Measurements from ENCODE around the gene SLC44A2.
"Not testable (repeated sequence)": the region's sequence is repeated elsewhere in the genome, so short reads cannot be mapped to it uniquely, and the experiment has no call there.

Gene SLC44A2

GRCh38 chr19:10653732-10654609 is 28.6 kb downstream of the SLC44A2 start, which contains the start of gene ILF3:
ILF3 (plus strand) TSS chr19:10654346; CDS start chr19:10670606, 16,260 bp downstream.
- DNase-seq: peak; percentile 100

DNA sequence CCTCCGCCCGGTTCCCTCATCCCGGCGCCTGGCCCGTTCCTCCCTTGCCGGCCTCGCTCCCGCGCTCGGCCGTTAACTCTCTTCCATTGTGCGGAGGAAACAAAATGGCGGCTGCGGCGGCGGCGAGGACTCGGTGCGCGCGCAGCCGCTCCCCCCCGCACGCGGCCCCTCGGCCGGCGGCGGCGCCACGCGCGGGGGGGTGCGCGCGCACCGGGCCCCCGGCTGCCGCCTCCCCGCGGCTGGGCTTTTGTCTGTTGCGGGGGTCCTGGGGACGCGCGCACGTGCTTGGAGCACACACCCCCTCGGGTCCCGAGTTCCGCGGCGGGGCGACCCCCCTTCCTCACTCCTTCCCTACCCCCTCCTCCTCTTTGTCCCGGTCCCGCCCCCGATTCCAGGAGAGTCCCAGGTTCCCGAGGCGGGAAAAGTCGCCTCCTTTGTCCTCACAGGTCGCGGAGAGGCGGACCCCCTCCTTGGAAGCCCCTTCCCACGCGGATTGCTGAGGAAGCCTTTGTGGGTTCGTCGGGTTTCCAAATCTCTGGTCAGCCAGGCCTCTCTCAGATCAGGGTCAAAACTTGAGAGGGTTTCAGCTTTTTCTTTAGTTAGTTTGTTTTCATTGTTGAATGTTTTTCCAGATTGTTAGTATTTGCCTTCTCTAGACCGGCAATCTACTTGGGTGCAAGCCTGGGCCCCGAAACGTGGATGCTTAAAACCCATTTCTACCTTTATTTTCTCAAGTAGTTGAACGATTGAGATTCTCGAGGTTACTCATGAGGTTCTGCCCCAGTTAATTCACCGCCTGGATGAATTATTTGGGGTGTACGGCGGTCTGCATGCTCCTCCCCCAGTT is 29.5 kb downstream of the SLC44A2 start:
- peak; percentile 62 for DNase-seq

- no peak for DNase-seq
Measured at GRCh38 chr19:10655457-10656312, 30.3 kb downstream of the SLC44A2 start.

DNA sequence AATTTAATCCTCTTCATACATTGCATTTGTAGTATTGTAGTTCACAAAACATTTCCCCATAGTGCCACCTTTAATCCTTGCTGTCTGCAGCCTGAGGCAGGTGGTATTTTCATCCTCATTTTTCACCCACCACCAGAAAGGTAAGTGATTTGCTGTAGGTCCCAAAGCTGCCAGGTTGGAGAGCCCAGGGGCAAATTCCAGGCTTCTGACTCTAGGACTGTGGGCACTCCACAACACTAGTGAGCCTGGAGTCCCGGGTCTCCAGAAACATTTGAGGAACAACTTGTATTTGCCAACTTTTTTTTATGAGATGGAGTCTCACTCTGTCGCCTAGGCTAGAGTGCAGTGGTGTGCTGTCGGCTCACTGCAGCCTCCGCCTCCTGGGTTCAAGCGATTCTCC is 35.0 kb downstream of the SLC44A2 start:
- no peak for DNase-seq

- DNase-seq: no peak
Measured at GRCh38 chr19:10661946-10662345, 36.6 kb downstream of the SLC44A2 start.

DNA sequence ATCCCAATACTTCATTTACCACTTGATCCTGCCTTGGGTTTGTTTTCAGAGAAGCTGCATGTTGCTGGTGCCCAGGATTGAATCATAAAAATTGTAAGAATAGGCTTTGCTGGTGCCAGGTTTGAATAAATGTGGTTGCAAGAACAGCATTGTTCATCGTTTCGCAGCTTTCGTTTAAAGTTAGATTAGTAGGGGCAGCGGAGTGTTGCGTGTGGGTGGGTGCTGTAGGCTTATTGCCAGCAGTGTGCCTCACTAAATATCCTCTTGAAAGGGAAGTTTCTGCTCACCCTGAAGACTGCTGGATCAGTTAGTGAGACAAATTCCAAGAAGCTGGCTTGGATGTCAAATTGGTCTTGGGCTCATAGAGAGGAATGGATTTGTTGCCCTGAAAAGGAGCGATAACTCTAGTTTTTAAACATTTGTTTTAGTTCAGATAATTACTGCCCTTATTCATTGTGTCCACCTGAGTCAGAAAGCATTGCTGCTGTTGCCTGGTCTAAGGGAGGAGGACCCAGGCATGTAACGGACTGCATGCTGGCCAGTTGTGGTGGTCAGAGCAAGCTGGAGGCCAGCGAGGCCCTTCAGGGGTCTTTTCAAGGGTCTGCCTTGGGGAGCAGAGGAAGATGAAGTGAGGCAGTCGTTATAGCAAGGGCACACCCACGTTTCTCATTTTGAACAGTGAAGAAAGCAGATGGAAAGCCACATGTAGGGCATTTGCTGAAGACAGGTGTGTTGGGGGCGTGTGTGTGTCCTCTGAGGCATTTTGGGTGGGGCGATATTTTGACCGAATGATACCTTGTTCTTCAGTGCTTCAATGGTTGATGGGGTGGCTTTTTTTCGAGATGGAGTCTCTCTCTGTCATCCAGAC is 37.3 kb downstream of the SLC44A2 start:
- DNase-seq: no peak

DNA sequence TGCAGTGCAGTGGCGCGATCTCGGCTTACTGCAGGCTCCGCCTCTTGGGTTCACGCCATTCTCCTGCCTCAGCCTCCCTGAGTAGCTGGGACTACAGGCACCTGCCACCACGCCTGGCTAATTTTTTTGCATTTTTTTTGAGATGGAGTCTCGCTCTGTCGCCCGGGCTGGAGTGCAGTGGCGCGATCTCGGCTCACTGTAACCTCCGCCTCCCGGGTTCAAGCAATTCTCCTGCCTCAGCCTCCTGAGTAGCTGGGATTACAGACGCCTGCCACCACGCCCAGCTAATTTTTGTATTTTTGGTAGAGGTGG is 37.9 kb downstream of the SLC44A2 start:
- not testable (repeated sequence) for DNase-seq

DNA sequence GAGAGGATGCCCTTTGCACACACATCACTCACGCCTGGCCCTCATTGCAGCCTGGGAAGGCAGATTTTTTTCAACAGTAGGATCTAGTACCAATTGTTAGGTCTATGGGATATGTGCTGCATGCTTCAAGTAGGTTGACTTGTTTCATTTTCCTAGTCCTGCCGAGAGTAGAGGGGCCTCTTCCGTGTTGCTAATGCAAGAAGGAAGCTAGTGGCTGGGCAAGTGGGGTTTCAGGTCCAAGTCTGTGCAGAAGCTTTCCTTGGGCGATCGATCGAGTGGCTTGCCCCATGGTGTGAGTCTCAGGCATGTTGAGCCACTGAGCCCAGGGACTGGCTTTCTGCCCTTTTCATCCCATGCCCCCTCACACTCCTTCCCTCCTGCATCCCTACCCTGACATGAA is 42.5 kb downstream of the SLC44A2 start:
- DNase-seq: no peak

GRCh38 chr19:10669246-10669645 is 43.9 kb downstream of the SLC44A2 start:
- no peak for DNase-seq

DNA sequence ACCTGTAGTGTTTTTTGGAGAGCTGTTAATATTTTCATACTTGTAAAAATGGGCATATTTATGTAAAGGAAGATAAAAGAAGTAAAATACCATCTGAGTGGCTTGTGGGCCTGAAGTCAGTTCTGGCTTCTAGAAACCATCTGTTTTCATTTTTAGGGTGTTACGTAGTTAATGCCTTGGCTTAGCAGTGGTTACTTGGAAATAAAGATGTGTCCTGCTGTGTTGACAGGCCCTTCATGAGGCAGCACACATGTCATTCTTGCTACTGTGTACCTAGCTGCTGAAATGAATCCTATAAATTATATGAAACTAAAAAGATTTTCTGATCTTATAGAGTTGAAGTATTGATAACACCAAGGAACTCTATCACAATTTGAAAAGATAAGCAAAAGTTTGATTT is 44.8 kb downstream of the SLC44A2 start:
- DNase-seq: no peak

GRCh38 chr19:10670876-10671804 is 45.8 kb downstream of the SLC44A2 start:
- DNase-seq: no peak

GRCh38 chr19:10671922-10672321 is 46.6 kb downstream of the SLC44A2 start:
- not testable (repeated sequence) for DNase-seq

- DNase-seq: not testable (repeated sequence)
Measured at GRCh38 chr19:10675214-10675613, 49.9 kb downstream of the SLC44A2 start.

GRCh38 chr19:10677751-10678150 is 52.4 kb downstream of the SLC44A2 start:
- DNase-seq: no peak

GRCh38 chr19:10678813-10679212 is 53.5 kb downstream of the SLC44A2 start:
- DNase-seq: no peak

- no peak for DNase-seq
Measured at GRCh38 chr19:10679743-10680142, 54.4 kb downstream of the SLC44A2 start.

DNA sequence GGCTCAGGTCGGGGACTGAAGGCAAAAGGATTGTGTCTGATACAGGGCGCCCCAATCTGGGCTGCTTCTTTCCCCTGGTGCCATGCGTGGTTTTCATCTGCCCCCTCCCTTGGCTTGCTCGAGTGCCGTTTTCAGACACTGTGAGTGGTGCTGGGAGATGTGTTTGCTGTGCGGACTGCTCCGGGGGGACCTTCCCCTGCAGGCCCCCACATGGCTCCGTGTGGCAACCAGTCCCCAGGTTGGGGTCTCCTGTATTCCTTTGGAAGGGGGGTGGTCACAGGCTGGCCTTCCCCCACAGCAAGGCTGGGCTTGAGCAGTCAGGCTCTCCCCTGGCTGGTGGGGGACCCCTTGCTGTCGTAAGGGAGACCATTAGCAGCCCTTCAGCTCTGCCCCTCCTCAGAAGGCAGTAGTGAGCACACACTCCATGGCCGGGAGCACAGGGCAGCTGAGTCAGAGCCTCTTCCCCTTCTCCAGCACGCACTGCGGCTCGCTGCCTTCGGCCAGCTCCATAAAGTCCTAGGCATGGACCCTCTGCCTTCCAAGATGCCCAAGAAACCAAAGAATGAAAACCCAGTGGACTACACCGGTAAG is 55.3 kb downstream of the SLC44A2 start:
- DNase-seq: no peak

DNA sequence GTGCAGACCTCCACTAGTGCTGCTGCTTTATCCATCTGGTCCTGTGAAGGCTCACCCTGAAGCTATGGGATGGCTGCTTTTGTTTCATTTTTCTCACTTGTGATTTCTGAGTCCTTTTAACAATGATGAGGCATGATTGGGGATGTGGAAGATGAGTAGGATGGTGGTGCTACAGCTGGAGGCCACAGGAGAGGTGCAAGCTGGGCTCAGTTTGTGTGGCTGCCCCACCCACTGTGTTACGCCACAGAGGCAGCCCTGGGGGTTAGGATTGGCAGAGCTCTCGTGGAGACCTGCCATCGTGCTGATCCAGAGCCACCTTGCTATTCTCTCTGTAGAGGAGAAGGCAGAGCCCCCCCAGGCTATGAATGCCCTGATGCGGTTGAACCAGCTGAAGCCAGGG is 56.3 kb downstream of the SLC44A2 start:
- DNase-seq: no peak

DNA sequence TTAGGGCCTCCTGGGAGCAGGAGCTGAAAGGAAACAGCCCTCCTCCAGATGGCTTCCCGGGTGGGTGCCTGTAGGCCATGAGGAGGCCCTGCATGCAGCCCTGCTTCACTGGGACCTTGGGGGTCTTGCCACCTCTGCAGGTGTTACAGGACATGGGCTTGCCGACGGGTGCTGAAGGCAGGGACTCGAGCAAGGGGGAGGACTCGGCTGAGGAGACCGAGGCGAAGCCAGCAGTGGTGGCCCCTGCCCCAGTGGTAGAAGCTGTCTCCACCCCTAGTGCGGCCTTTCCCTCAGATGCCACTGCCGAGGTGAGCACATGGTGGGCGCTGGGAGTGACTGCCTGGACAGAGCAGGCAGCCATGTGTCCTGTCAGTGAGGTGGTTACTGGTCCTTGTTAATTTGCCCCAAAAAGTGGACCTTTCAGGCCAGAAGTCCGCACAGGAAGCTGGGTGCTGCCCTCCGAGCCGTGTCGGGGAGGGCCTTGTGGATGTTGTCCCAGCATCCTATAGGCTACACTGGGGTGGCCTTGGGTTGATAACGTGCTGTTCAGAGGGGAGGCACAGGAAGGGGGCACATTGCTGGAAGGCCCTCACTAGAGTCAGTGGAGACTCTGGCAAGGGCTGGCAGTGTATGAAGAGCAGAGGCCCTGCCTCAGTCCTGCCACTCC is 57.2 kb downstream of the SLC44A2 start:
- DNase-seq: no peak

GRCh38 chr19:10683064-10683426 is 57.7 kb downstream of the SLC44A2 start:
- no peak for DNase-seq

Measured in CD4-positive, alpha-beta T cell treated with Interleukin-6 for 4 hours (primary cell).